Stimulated activated CD8-positive, alpha-beta memory T cell treated with anti-CD3 and anti-CD28 coated beads, Interleukin-15, amount 100 ng/mL, for 1 hour (primary cell): Measurements from ENCODE around the gene CSNK1E.

Experiments used
- DNase-seq: peaks from one replicate; pipeline ENCODE4 v3.0.0-alpha.2; 2020; ENCODE audit warnings: low read depth

CSNK1E gene

GRCh38 chr22:38327805-38328204, 10.6 kb upstream of the CSNK1E start:
- DNase-seq, result no peak

- DNase-seq, result no peak
These were observed 10.2 kb upstream of the CSNK1E start for GRCh38 chr22:38327396-38327795.

- DNase-seq, result no peak
These were observed 8.4 kb upstream of the CSNK1E start for GRCh38 chr22:38325587-38325986.

GRCh38 chr22:38320605-38321402, 3.6 kb upstream of the CSNK1E start:
- DNase-seq, result no peak

GRCh38 chr22:38318792-38319773, 1.9 kb upstream of the CSNK1E start:
- DNase-seq, result no peak

- no peak for DNase-seq
These were observed 922 bp upstream of the CSNK1E start for GRCh38 chr22:38317995-38318715.

- DNase-seq, result peak; percentile 26
These were observed 690 bp downstream of the CSNK1E start for GRCh38 chr22:38316364-38317121.

GRCh38 chr22:38315823-38316363, 1.3 kb downstream of the CSNK1E start:
- no peak for DNase-seq

- DNase-seq, result no peak
These were observed 2.1 kb downstream of the CSNK1E start for GRCh38 chr22:38314933-38315822.

GRCh38 chr22:38314051-38314932, 2.9 kb downstream of the CSNK1E start:
- no peak for DNase-seq

GRCh38 chr22:38313384-38313955, 3.8 kb downstream of the CSNK1E start:
- DNase-seq, result no peak

- no peak for DNase-seq
These were observed 4.9 kb downstream of the CSNK1E start for GRCh38 chr22:38312261-38312800.

GRCh38 chr22:38311323-38311620, 6.0 kb downstream of the CSNK1E start:
- no peak for DNase-seq

- DNase-seq, result no peak
These were observed 6.5 kb downstream of the CSNK1E start for GRCh38 chr22:38310518-38311322.

GRCh38 chr22:38309614-38310517, 7.4 kb downstream of the CSNK1E start:
- no peak for DNase-seq

- DNase-seq, result no peak
These were observed 8.3 kb downstream of the CSNK1E start for GRCh38 chr22:38308791-38309498.
